SK-N-SH (cell line): ENCODE results near the gene RIMS1. TPM values are rescaled to one million over a fixed set of nuclear protein-coding genes. Genes with fewer than 3 reads are reported as not detected.

ENCODE experiments used
- CTCF ChIA-PET: fragments of 300-600, 350-600 bp; formaldehyde crosslinking; extraction: SDS; loops from one replicate; lab custom pipeline; 2021; lab: Yijun Ruan, JAX
- POLR2A ChIA-PET: fragments of 350-600 bp; sonication (Branson Sonifier 250); formaldehyde crosslinking; extraction: SDS; loops from one replicate; lab custom pipeline; 2020; ENCODE audit warnings: antibody characterized with exemption, inconsistent platforms; lab: Yijun Ruan, JAX
- DNase-seq: peaks from one replicate; pipeline ENCODE4 v3.0.0; 2012
- H2AFZ ChIP-seq: fragments of 200-600 bp; sonication (generic); 2 replicates; pipeline ENCODE4 v1.8.1; 2016; ENCODE audit warnings: antibody characterized with exemption, mild to moderate bottlenecking, low read depth
- H3F3A ChIP-seq: fragments of 200-600 bp; sonication (generic); replicated peaks from 2 replicates; pipeline ENCODE3; 2016; ENCODE audit warnings: antibody characterized with exemption, mild to moderate bottlenecking; ENCODE audit not compliant: insufficient read depth
- H3K27ac ChIP-seq, 2 experiments: fragments of 200-500 bp in 1 of 2; fragments of 200-600 bp in 1 of 2; sonication (Bioruptor generic) in 1 of 2; sonication (generic), shearing (Covaris generic) in 1 of 2; 2 replicates each; pipeline versions ENCODE4 v1.5.1 to v1.6.1; 2014 to 2016; ENCODE audit warnings: low read depth in 2 of 2, inconsistent platforms in 1 of 2, low read length in 1 of 2, mild to moderate bottlenecking in 1 of 2, mixed read lengths in 1 of 2
- H3K27me3 ChIP-seq: fragments of 200-600 bp; sonication (generic), shearing (Covaris generic); 2 replicates; pipeline ENCODE4 v1.6.1; 2016; ENCODE audit warnings: mixed run types; ENCODE audit not compliant: insufficient read depth
- H3K36me3 ChIP-seq, 2 experiments: fragments of 200-500 bp in 1 of 2; fragments of 200-600 bp in 1 of 2; sonication (Bioruptor generic) in 1 of 2; sonication (generic) in 1 of 2; replicated peaks in 1 of 2; 2 replicates each; pipeline versions ENCODE3 to v1.5.1; 2014 to 2016; ENCODE audit warnings: low read length in 1 of 2, mild to moderate bottlenecking in 1 of 2; ENCODE audit not compliant: insufficient read depth in 2 of 2, control insufficient read depth in 1 of 2
- H3K4me1 ChIP-seq, 2 experiments: fragments of 200-500 bp in 1 of 2; fragments of 200-600 bp in 1 of 2; sonication (Bioruptor generic) in 1 of 2; sonication (generic), shearing (Covaris generic) in 1 of 2; 2 replicates each; pipeline versions ENCODE4 v1.5.1 to v1.6.1; 2014 to 2016; ENCODE audit warnings: low read depth in 1 of 2, low read length in 1 of 2, mixed run types in 1 of 2; ENCODE audit not compliant: insufficient read depth in 2 of 2, control insufficient read depth in 1 of 2
- H3K4me2 ChIP-seq: fragments of 200-600 bp; sonication (generic), shearing (Covaris generic); 2 replicates; pipeline ENCODE4 v1.6.1; 2017; ENCODE audit warnings: mixed run types
- H3K4me3 ChIP-seq, 2 experiments: fragments of 200-500 bp in 1 of 2; fragments of 200-600 bp in 1 of 2; sonication (Bioruptor generic) in 1 of 2; sonication (generic), shearing (Covaris generic) in 1 of 2; 2 replicates each; pipeline versions ENCODE4 v1.5.1 to v1.8.1; 2014 to 2016; ENCODE audit warnings: low read depth in 2 of 2, inconsistent platforms in 1 of 2, low read length in 1 of 2, mild to moderate bottlenecking in 1 of 2, mixed read lengths in 1 of 2, moderate library complexity in 1 of 2
- H3K79me2 ChIP-seq: fragments of 200-600 bp; sonication (generic); 2 replicates; pipeline ENCODE4 v1.8.1; 2017; ENCODE audit warnings: mild to moderate bottlenecking; ENCODE audit not compliant: insufficient read depth
- H3K9ac ChIP-seq: fragments of 200-600 bp; sonication (generic); 2 replicates; pipeline ENCODE4 v1.6.1; 2017; ENCODE audit warnings: mixed run types
- H3K9me2 ChIP-seq: fragments of 200-600 bp; sonication (generic); 2 replicates; pipeline ENCODE4 v1.6.1; 2017; ENCODE audit warnings: mixed run types
- H3K9me3 ChIP-seq: fragments of 200-600 bp; sonication (generic); 2 replicates; pipeline ENCODE4 v1.6.1; 2017; ENCODE audit warnings: mixed run types, mild to moderate bottlenecking, moderate library complexity
- H4K20me1 ChIP-seq: fragments of 200-600 bp; sonication (generic); 2 replicates; pipeline ENCODE4 v1.6.1; 2017; ENCODE audit warnings: mild to moderate bottlenecking, mixed run types; ENCODE audit not compliant: insufficient read depth
- CHD2 ChIP-seq: fragments of 150-350 bp; IDR thresholded peaks from 2 replicates; pipeline ENCODE4 v1.6.1; 2018; ENCODE audit warnings: low read length; ENCODE audit not compliant: partially characterized antibody
- EP300 ChIP-seq, 2 experiments: IDR thresholded peaks; 2 replicates each; pipeline versions ENCODE4 v1.4.0 to v1.6.1; 2012; ENCODE audit warnings: borderline replicate concordance in 1 of 2, low read depth in 1 of 2, low read length in 1 of 2
- EZH2phosphoT487 ChIP-seq: fragments of 200-600 bp; sonication (generic); IDR thresholded peaks from 2 replicates; pipeline ENCODE4 v1.6.1; 2017; ENCODE audit warnings: low read depth, mixed run types, mild to moderate bottlenecking, antibody characterized with exemption, moderate library complexity, borderline replicate concordance
- FOSL2 ChIP-seq: IDR thresholded peaks from 2 replicates; pipeline ENCODE4 v1.4.0; 2012; ENCODE audit warnings: low read depth, mild to moderate bottlenecking, moderate library complexity, borderline replicate concordance
- FOXM1 ChIP-seq: IDR thresholded peaks from 2 replicates; pipeline ENCODE4 v1.4.0; 2012; ENCODE audit warnings: low read depth, mild to moderate bottlenecking
- GABPA ChIP-seq: IDR thresholded peaks from 2 replicates; pipeline ENCODE4 v1.4.0; 2012; ENCODE audit warnings: low read depth, mild to moderate bottlenecking
- GATA2 ChIP-seq: sonication (generic); formaldehyde crosslinking; IDR thresholded peaks from 2 replicates; pipeline ENCODE4 v1.5.0; 2020; ENCODE audit warnings: mild to moderate bottlenecking, missing genetic modification reagents
- NFIC ChIP-seq: IDR thresholded peaks from 2 replicates; pipeline ENCODE4 v1.4.0; 2012; ENCODE audit warnings: borderline replicate concordance
- NRF1 ChIP-seq: IDR thresholded peaks from 2 replicates; pipeline ENCODE4 v1.6.1; 2012; ENCODE audit warnings: low read depth, mild to moderate bottlenecking, low read length
- RCOR1 ChIP-seq: fragments of 150-350 bp; IDR thresholded peaks from 2 replicates; pipeline ENCODE4 v1.6.1; 2017; ENCODE audit warnings: antibody characterized with exemption, low read length
- RXRA ChIP-seq: IDR thresholded peaks from 2 replicates; pipeline ENCODE4 v1.4.0; 2012; ENCODE audit warnings: low read depth, mild to moderate bottlenecking, borderline replicate concordance
- SMC3 ChIP-seq: IDR thresholded peaks from 2 replicates; pipeline ENCODE4 v1.6.1; 2012; ENCODE audit warnings: low read depth, low read length, improper control_type of control experiment
- TCF12 ChIP-seq: IDR thresholded peaks from 2 replicates; pipeline ENCODE4 v1.4.0; 2012
- WGBS: methylation state at CpG from one replicate; pipeline ENCODE4 v1.1.6; 2017; ENCODE audit warnings: low lambda C conversion rate; 5-methylcytosine and 5-hydroxymethylcytosine counted together
- polyA plus RNA-seq, 3 experiments: library from polyadenylated mRNA; depleted of rRNA; stranded (reverse); fragments of >200 nt; gene quantifications; 2 replicates each; pipeline ENCODE4 v1.2.3, GENCODE V29; 2012

RIMS1 gene
- polyA plus RNA-seq, 1 of the 3 experiments (the other 2 are of a cell fraction): 0.20 TPM

DNA sequence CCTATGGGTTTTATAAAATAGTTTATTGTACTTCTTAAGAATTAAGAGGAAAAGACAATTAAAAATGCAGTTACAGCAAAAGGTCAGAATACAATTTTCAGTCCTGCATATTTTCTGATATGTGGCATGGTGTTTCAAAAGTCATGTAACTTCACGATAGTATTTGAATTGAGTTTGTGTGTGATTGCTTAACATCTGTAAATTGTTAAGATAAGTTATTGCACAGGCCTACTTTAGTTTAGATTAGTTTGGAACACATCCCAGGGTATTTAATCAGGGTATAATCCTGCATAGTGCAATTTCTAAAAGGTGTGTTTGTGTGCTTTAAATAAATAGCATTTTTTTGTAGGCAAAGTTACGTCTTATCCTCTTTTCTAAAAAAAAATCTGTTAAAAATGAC, 289.6 kb downstream of the RIMS1 start:
- TF ChIP-seq FOXM1: no peak
- TF ChIP-seq TCF12: peak; percentile 15; the same call in 1 of the 2 replicates
- TF ChIP-seq GATA2 (CRISPR knock-in tag): peak; percentile 67
- no peak for TF ChIP-seq NFIC
- TF ChIP-seq FOSL2: no peak
- no peak for TF ChIP-seq GABPA
- peak; percentile 32 for TF ChIP-seq CHD2
- no peak for TF ChIP-seq EZH2phosphoT487
- peak; percentile 88 for TF ChIP-seq RCOR1
- no peak for TF ChIP-seq SMC3
- peak in 1 of 2 experiments; percentile 86; a peak in 2 of 4 replicates for TF ChIP-seq EP300 (IDR thresholded peaks at IDR 0.05; ENCODE audit: borderline replicate concordance in 1 of 2, low read depth in 1 of 2, low read length in 1 of 2)
- TF ChIP-seq NRF1: no peak
- Histone ChIP-seq H3K27me3 (peaks cover 10% of the 10 kb centered on the region; the same call in 1 of the 2 replicates), H3K4me3 (no peak overlapping the region), H4K20me1 (no peaks in the 10 kb centered on the region), H3K27ac (peak overlapping the region in 1 of 2 experiments; percentile 43; a peak in 1 of 4 replicates), H2AFZ (no peak overlapping the region), H3K9me2 (no peaks in the 10 kb centered on the region), H3K9ac (no peak overlapping the region), H3K9me3 (no peaks in the 10 kb centered on the region), H3K4me2 (no peak overlapping the region), H3K79me2 (no peaks in the 10 kb centered on the region), H3K4me1 (no peaks in the 10 kb centered on the region; a peak in 1 of 4 replicates), H3K36me3 (no peaks in the 10 kb centered on the region), H3F3A (no peaks in the 10 kb centered on the region)
- WGBS: 24% methylated on average over 2 of the region's 2 CpGs
- DNase-seq: peak; percentile 41
- ChIA-PET POLR2A (no interaction called here), CTCF (no interaction called here)

GRCh38 chr6:72182337-72183246, 296.2 kb downstream of the RIMS1 start:
- peak; percentile 59 for DNase-seq
- peak overlapping the region; percentile 88 for H2AFZ ChIP-seq
- no peak overlapping the region for H3K9ac ChIP-seq
- H3K79me2 ChIP-seq: no peaks in the 10 kb centered on the region
- no peaks in the 10 kb centered on the region for H4K20me1 ChIP-seq
- no peak overlapping the region for H3K27ac ChIP-seq
- H3K9me3 ChIP-seq: no peaks in the 10 kb centered on the region
- ChIA-PET POLR2A (no interaction called here), CTCF (no interaction called here)
- H3K36me3 ChIP-seq: no peaks in the 10 kb centered on the region
- WGBS: 31% methylated on average over 59 of the region's 100 CpGs
- H3K4me2 ChIP-seq: peak overlapping the region; percentile 91
- TF ChIP-seq EZH2phosphoT487 (peak; percentile 40; the same call in 1 of the 2 replicates), RXRA (no peak)
- no peaks in the 10 kb centered on the region for H3K9me2 ChIP-seq
- H3F3A ChIP-seq: no peaks in the 10 kb centered on the region
- H3K27me3 ChIP-seq: peaks cover 35% of the 10 kb centered on the region; the same call in 1 of the 2 replicates
- peak overlapping the region; percentile 47 to 61 for H3K4me3 ChIP-seq
- peaks cover 0 to 3% of the 10 kb centered on the region in 2 experiments; a peak in 1 of 4 replicates for H3K4me1 ChIP-seq
